Activated CD8-positive, alpha-beta memory T cell treated with anti-CD3 and anti-CD28 coated beads, Interleukin-2, amount 50 U/mL, for 4 hours (primary cell): ENCODE data around the gene GSE1.

Experiments
- DNase-seq: peaks from one replicate; pipeline ENCODE4 v3.0.0-alpha.2; 2020

The GSE1 gene

GRCh38 chr16:85651629-85652430, 38.7 kb downstream of the GSE1 start:
- DNase-seq, result no peak

GRCh38 chr16:85652431-85653221, 39.5 kb downstream of the GSE1 start:
- no peak for DNase-seq

GRCh38 chr16:85653290-85653891, 40.3 kb downstream of the GSE1 start:
- DNase-seq, result no peak

- DNase-seq, result no peak
Observed at GRCh38 chr16:85654251-85655095, 41.4 kb downstream of the GSE1 start.

- no peak for DNase-seq
Observed at GRCh38 chr16:85655216-85656129, 42.4 kb downstream of the GSE1 start.

GRCh38 chr16:85656351-85657266, 43.5 kb downstream of the GSE1 start:
- no peak for DNase-seq

- DNase-seq, result no peak
Observed at GRCh38 chr16:85657267-85657650, 44.1 kb downstream of the GSE1 start.

- DNase-seq, result no peak
Observed at GRCh38 chr16:85657996-85658395, 44.9 kb downstream of the GSE1 start.

- DNase-seq, result no peak
Observed at GRCh38 chr16:85658504-85659326, 45.6 kb downstream of the GSE1 start.

- DNase-seq, result no peak
Observed at GRCh38 chr16:85659336-85659735, 46.2 kb downstream of the GSE1 start.

GRCh38 chr16:85659805-85660511, 46.8 kb downstream of the GSE1 start:
- DNase-seq, result peak; percentile 61

- DNase-seq, result no peak
Observed at GRCh38 chr16:85660843-85661739, 48.0 kb downstream of the GSE1 start.

GRCh38 chr16:85661740-85662481, 48.8 kb downstream of the GSE1 start:
- no peak for DNase-seq

- DNase-seq, result no peak
Observed at GRCh38 chr16:85662482-85662812, 49.3 kb downstream of the GSE1 start.

GRCh38 chr16:85662976-85663830, 50.1 kb downstream of the GSE1 start:
- no peak for DNase-seq

- no peak for DNase-seq
Observed at GRCh38 chr16:85663891-85664321, 50.8 kb downstream of the GSE1 start.
